Measurements from ENCODE around the gene UNC5B.

UNC5B gene

DNA sequence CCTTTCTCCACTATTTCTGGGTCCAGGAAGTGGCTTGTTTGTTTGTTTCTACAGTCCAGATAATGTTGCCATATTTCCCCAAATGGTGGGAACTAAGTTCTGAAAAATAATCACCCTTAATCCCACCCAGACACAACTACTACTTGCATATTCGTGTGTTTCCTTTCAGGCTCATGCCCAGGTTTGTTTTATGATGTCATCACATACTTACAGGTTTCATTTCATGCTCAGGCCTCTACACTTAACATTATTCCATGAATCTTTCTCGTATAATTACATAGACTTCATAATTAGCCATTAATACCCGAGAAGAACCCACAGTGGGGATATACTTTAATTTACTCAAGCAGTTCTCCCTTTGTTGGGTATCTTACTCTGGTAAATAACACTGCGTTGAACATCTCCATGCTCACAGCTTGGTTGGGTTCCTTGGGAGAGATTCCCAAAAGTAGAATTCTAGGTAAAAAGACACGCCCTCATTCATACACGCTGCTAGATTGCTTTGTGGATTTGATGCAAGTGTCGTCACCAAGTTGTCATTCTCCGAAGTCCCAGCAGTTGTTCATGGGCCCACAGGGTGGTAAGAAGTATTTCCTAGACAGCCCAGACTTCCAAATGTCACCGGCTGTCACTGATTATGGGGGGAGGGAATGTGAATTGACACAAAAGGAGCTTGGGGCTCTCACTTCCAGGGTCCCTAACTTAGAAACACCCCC, 42.6 kb downstream of the UNC5B start:
- no peak for DNase-seq (ENCODE audit: low spot score)

DNA sequence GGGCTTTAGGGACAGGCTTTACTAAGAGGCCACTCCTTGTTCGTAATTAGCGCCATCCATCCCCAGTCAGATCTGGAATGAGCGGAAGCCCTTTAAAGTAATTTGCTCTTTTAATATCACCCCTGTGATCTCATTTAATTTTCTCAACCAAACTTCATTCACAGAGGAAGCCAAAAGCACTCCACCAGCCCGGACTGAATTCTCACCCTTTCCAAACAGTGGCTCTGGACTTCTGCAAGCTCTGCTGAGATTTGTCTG, 43.1 kb downstream of the UNC5B start:
- DNase-seq (ENCODE audit: low spot score): no peak

- no peak for DNase-seq (ENCODE audit: low spot score)
Observed at GRCh38 chr10:71255808-71256660, 43.7 kb downstream of the UNC5B start.

DNA sequence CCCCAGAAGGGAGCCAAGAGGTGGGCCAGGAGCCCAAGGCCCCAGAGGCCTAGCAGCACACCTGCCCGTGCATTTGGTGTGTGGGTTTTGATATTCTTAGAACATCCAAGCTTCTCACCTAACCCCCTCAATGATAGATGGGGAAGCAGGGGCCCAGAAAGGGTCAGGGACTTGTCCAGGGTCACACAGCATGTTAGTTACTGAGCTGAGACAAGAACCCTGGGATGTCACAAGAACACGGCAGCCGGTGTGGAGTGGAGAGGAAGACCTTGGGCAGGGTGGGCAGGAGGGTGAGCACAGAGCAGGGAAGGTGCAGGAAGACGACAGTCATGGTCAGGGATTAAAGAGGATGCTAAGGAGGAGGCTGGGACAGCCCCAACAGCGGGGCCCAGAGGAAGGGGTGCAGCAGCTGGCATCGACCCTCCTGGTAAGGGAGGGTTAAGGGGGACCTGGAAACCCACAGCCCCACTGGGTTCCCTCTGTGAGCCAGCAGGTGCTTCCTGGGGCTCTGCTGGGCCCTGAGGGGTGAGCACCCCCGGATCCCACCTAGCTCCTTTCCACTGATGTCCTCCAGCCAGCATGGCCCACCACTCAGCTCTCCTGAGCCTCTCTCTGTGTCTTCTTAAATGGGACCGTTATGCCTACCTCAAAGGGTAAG, 44.4 kb downstream of the UNC5B start:
- no peak for DNase-seq (ENCODE audit: low spot score)

GRCh38 chr10:71257319-71257997, 45.1 kb downstream of the UNC5B start:
- DNase-seq (ENCODE audit: low spot score): no peak

DNA sequence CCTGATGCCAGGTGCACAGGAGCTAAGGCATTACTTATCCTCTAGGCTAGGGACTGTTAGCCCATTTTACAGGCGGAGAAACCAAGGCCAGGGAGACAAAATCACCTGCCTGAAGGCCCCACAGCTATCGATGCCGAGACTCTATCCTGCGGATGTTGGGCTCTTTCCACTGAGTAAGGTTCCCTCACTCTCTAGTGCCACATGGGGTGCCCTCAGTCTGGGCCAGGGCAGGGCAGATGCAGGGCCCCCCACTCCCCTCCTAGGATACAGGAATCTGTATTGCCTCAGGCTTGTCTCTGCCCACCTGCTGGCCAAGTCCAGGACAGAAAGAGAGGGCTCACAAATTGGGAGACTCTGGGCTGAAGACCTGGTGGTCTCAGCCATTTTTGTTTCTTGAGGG, 45.7 kb downstream of the UNC5B start:
- no peak for DNase-seq (ENCODE audit: low spot score)

DNA sequence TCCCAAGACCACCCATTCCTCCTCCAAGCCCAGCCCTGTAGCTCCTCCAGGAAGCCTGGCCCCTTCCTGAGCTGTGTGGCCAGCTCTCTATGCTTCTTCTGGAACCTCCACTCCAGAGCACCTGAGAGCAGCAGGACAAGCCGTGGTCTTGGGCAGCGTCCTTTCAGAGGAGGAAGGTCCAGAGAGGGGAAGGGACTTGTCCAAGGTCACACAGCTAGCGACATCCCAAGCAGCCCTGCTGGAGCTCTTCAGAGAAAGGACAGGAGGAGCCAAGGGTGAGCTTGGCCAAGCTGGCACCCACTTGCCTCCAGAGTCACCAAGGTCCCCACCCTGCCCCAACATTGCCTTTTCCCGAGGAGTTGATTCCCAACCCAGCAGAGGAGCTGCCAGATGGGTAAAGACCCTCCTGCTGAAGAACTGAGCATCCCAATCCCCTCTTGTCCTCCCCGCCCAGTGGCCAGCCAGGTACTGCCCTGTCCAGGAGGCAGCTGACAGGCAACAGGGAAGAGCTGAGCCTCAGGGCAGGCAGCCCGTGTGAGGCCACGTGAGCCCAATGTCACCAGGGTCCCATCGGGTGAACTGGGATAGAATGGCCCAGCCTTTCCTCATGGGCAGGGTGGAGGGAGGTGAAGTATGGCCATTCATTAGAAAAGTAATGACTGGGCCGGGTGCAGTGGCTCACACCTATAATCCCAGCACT, 46.2 kb downstream of the UNC5B start:
- DNase-seq (ENCODE audit: low spot score): no peak

- DNase-seq (ENCODE audit: low spot score): no peak
Observed at GRCh38 chr10:71259282-71259681, 46.9 kb downstream of the UNC5B start.

GRCh38 chr10:71259815-71260501, 47.6 kb downstream of the UNC5B start:
- DNase-seq (ENCODE audit: low spot score): no peak

GRCh38 chr10:71260622-71261325, 48.4 kb downstream of the UNC5B start:
- no peak for DNase-seq (ENCODE audit: low spot score)

DNA sequence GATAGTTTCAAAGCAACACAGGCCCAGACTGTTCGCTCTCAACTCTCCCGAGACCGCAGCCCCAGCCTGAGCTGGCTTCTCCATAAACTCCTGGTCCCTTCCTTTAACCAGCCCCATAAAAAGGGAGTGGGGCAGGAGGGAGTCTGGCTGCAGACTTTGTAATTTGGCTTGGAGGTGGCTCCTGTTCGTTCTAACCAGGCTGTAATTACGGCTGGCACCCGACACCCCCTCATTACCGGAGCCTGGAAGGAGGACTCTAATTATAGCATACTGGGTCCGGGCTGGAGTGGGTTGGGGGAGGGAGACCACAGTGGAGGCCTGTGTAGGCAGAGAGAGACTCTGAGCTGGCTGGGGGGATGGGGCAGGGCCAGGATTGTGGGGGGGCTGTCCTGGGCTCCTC, 49.7 kb downstream of the UNC5B start:
- DNase-seq (ENCODE audit: low spot score): no peak

GRCh38 chr10:71262817-71263216, 50.4 kb downstream of the UNC5B start:
- no peak for DNase-seq (ENCODE audit: low spot score)

DNA sequence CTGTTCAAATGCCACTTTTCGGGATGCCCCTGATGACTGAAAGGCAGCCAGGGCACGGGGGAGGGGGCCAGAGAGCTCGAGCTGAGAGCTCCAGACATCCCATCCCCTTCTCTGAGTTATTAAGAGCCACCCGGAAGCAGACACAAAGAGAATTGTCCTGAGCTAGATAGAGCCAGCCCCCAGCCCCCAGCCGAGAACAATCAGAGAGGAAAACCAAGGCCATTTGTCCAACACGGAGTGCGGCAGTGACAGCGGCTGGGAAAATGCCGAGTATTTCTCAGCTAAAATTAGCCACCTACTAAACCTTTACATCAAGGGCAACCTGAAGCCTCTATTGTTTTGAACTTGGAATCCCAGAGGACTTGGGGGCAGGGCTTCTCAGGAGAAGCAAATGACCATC, 51.0 kb downstream of the UNC5B start:
- DNase-seq (ENCODE audit: low spot score): no peak

DNA sequence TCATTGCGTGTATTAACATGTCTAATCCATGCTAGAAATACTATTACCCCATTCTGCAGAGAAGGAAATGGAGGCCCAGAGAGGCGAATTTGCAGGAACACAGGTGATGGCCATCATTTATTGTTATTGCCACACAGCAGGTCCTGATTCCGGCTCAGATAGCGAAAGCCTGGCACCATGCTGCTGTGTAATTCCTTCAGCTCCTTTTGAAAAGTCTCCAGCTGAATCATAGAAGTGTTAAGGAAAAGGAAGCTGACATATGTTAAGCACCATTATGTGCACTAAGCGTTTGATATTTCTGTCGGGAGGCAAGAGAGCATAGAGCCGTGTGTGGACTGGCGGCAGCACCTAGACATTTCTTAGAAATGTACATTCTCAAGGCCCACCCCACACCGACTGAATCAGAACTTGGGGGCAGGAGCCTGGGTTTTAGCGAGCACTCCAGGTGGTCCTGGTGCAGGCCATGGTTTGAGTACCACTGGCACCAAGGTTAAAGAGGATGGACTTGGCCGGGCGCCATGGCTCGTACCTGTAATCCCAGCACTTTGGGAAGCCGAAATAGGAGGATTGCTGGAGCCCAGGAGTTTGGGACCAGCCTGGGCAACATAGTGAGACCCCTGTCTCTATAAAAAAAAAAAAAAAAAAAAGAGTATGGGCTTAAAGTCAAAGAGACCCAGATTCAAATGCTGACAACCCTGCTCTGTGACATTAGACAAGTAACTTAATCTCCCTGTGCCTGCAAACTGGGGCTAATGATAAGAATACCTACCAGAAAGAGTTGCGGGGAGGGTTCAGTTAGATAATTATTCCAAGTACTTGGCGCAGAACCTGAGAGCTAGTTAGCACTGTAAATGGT, 52.2 kb downstream of the UNC5B start:
- DNase-seq (ENCODE audit: low spot score): no peak

DNA sequence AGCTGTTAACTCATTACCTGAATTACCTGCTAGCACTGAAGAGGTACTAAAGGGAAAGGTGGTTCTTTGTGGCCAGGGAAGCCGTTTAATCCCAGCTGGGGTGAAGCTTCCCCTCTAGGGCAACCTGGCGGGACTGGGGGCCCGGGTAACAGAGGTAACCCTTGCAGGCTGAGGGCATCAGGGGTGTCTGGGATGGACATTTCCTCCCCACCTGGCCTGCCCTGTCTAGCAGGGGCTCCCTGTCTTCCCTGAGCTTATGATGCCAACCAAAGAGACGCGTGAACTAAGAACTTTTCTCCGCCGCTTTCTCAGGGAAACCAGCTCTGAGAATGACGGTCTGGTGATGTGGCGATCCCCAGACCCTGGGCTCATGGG, 52.8 kb downstream of the UNC5B start:
- DNase-seq (ENCODE audit: low spot score): no peak

DNA sequence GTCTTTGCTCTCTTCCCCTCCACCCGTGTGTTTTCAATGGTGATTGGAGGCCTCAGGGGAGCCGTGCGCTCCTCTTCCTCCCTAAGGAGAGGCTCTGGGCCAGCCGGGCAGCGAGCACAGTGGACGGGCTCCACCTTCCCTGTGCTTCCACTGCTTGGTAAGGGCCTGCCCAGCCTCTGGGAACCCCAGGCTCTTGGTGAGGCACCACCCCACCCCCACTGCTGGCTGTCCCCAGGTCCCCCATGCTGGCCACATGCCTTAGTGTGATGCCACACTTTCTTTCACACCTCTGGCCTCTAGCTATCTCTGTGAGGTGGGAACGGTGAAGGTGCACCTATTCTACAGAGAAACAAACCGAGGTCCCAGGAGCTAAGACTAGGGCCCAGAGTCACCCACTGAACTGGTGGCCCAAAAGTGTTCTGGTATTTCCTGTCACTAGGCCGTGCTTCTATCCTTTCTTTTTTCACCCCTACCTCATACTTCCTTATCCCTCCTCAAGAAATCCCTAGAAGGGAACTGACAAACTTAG, 53.3 kb downstream of the UNC5B start:
- no peak for DNase-seq (ENCODE audit: low spot score)

GRCh38 chr10:71266147-71266917, 54.0 kb downstream of the UNC5B start:
- no peak for DNase-seq (ENCODE audit: low spot score)

- DNase-seq (ENCODE audit: low spot score): no peak
Observed at GRCh38 chr10:71266918-71267442, 54.6 kb downstream of the UNC5B start.
